ENCODE measurements around the gene FXYD2. TPM values are rescaled to one million over a fixed set of nuclear protein-coding genes. Genes with fewer than 3 reads are reported as not detected.
"Not testable (repeated sequence)": the region's sequence is repeated elsewhere in the genome, so short reads cannot be mapped to it uniquely, and the experiment has no call there.

The FXYD2 gene
- total RNA-seq: 0.62 TPM

DNA sequence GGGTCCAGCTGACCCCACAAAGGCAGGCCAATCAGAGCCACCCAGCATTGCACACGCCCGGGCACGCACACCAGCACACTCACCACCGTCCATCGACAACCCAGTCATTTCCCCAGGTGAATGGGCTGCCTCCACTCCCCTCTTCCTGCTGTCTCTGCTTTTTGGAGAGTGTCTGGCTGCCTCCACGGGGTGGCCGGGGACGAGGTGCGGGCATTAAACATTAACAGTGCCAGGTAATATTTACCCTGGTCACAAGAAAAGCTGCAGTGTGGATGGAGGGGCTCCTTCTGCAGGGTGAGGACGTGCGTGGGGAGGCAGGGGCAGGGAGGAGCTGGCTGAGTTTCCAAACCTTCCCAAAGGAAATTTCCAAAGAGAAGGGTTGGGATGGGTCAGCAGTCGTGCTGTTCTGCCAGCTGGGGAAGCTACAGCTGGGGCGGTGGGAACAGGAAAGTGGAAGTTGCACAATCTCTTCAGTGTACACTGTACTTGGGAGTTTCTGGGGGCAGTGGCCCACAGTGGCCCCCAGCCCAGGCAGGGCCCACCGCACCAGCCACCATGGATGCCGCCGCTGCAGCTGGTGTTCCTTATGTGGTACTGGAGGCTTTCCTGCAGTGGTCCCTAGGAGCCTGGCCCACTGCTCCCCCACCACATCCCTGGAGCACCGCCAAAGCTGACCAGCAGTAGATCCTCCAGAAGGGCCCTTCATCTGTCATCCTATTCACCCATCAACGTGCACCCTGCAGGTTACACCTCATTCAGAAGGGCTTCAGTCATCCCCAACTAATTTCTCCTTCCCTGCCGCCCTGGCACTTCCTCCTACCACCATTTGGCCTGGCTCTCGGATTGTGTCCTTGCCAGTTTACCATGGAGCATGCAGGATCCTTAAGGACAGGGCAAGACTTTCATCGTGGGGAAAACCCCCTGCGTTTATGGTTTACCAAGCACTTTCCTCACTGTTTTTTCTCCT, at the start of gene FXYD2:
Gene FXYD2, minus strand, starts transcription at position 174 of the 967 bp plus-strand sequence. Its CDS starts 66 bp downstream, at position 108.
- no peak for DNase-seq

DNA sequence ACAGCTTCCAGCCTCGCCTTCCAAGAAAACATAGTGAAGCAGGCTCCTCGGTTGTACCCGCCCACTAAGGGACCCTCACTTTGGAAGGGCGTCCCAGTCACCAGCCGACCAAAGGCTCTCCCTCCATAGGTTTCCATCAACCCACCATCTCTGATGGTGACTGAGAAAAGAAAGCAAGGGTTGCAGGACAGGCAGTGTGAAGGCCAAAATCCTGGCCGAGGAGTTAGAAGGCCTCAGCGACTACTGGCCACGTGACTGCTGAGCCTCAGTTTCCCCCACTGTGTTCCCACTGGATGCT, 49.2 kb upstream of the FXYD2 start:
- no peak for DNase-seq

DNA sequence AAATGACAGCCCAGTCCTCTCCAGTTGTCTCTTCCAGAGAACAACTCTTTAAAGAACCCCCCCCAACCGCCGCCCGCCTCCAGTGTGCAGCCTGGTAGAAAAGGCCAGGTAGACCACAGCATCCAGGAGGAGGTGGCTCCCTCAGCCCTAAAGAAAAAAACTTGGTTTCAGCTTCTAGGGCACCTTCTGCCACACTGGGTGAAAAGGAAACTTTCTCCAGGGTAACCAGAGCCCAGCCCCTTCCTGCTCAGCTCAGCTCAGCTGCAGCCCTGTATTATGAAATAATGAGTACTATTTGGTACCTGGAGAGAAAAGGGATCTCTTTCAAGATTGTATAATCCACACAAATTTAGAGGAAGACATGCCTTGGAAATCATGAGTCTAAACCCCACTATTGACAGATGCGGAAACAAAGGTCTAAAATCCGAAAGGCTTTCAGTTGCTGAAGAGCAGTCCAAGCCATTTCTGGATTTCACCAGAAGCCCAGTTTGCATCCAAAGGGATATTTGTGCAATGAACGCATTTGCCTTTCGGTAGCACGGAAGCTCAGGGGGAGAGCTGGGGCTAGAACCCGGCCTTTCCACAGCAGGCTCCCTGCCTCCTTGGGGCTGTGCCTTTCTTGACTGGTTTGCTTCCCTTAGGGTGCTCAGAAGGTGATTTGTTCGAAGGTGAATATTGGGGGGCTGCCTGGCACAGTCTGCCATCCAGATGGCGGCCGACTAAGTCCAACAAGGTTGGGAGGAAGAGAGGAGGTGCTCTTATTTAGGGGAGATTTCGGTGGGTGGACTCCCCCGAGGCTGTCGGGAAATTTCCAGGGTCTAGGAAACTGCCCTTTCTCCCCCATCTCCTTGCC, 48.7 kb upstream of the FXYD2 start:
- DNase-seq: no peak

DNA sequence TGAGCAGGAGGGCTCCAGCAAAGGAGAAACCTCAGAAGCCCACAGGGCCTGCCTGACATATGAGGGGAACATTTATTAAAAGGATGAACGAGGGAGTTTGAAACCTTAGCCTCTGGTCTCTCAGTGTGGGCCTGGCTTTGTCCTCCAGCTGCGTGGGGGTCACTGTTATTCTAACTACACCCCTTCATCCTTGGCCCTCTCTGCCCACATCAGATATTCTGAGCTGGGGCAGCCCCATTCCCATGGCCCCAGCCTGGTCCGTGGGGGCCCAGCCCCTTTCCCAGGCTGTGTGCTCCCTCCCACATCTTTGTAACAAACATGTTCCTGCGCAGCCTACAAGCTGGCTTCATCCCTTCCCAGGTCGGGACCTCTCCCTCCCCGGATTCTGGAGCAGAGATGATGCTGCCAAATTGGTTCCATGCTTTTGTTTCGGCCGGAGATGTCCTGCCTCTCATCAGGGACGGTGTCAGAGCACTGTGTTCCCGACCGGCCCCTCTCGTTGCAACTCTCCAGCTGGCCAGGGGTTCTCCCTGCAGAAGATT, 47.9 kb upstream of the FXYD2 start:
- DNase-seq: no peak

DNA sequence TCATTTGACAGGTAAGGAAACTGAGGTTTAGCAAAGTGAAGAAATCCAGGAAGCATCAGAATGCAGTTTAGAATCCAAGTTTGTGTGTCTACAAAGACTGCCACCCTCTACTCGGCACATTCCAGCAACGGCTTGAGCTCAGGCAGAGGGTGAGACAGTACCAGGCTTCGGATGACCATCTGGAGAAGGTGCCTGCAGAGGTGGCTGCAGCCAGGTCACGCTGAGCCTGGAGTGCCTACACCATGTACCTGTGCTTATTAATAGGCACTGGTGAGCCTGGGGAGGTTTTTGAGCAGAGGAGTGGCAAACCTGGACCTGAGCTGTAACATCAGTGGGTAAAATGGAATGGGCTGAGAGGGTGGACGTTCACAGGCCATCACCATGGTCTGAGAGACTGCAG, 47.2 kb upstream of the FXYD2 start:
- no peak for DNase-seq

DNA sequence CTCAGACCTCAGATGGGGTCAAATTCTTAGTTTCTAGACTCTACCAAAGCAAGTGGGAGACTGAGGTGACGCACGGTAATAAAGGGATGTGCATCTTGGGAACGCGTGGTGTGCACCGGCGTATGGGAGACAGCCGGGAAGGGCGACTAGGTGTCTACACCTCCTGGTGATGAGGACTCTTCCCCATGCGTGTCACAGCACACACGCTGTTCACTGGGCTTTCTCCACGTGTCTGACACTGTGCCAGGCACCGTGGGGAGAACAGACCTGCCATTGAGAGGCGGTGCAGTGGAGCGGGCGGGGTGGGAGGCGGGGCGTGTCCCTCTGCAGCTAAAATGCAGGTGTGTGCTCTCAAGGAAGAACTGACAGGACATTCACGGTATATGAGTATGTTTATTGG, 46.6 kb upstream of the FXYD2 start:
- no peak for DNase-seq

DNA sequence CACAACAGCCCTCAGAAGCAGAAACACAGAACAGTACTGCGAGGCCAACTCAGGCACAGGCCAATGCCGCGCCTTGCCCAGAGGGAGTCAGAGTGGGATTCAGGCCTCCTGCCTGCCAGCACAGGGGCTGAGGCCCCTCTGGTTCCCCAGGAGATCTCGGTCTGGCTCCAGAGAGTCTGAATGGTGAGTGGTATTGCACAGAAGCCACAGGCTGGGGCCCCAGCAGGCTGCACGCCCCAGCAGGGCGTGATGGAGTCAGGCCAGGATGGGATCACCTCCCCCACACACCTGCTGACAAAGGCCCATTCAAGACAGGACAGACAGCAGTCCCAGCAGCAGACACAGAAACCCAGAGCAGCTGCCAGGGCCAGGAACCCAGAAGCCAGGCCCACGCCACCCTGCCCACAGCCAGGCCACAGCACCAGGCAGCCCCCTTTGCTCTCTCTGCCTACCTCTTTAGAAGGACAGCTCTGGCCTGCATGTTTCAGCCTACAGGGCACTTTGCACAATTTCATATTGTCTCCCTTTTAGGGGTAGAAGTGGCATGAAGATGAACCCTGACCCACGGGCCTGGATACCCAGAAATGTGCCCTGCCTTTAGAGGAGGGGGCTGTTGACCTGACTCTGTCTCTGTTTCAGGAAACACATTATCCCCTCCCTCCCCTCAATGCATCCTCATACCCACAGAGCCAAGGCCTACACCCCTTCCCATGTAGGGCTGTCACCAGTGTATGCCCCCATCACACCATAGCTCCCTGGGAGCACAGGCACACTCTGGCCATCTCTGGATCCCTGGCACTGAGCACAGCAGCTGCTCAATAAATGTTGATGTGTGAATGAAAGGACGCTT, 45.8 kb upstream of the FXYD2 start:
- no peak for DNase-seq

DNA sequence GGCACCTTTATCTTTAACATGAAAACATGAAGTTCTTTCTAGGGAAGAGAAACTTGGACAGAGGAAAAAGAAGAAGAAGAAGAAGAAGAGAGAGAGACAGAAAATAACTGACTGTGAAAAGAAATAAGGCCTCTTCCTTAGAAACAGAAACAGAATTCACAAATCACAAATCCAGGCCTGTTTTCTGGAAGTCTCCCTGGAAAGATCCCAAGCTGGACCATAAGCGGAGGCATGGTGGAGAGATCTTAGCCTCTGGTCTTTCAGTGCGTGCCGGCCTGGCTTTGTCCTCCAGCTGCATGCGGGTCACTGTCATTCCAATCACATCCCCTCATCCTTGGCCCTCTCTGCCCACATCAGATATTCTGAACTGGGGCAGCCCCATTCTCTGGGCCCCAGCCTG, 45.1 kb upstream of the FXYD2 start:
- DNase-seq: no peak

DNA sequence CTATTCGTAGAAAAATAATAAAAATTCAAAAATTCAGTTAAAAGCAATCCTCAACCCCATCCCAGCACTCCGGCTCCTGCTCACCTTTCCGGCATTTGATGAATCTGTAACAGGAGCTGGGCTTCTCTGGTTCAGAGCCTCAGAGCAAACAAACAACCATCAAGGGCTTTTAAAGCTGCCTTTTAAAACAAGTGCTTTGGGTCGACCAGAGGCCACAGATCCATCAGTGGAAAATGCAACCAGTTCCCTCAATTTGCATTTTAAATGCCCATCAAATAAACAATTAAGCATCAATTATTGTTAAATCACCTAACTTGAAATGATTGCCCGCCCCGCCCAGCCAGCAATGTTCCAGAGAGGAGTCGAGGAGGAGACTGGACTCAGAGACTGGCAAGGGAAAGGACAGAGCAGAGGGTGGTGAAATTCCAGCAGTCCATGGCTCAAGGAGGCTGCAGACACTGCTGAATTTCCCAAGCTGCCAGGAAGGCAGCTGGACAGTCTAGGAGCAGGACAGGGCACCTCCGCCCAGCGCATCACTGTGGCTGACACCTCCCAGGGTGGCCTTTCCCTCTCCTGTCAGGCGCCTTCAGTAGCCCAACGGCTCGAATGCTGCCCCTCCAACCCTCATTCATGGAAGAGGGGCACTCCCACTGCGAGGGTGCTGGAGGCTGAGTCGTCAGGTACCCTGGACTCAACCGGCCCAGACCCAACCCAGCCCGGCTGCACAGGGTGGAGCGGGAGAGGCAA, 44.4 kb upstream of the FXYD2 start:
- no peak for DNase-seq

DNA sequence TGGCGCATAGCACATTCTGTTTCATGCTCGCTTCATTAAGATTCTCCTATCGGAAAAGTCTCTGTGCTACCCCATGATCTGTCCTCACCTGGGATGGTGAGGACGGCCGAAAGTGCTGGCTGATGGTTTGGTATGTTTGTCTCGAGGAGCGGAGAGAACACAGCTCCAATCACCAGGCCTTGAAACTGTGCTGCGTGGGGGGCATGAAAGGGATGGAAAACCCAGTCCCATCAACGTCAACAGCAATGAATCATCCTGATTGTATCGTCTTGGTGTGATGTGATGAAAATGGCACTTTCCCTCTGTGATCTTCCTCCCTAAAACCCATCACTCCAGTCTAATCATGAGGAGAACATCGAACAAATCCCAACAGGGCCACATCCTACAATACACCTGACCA, 43.5 kb upstream of the FXYD2 start:
- no peak for DNase-seq

DNA sequence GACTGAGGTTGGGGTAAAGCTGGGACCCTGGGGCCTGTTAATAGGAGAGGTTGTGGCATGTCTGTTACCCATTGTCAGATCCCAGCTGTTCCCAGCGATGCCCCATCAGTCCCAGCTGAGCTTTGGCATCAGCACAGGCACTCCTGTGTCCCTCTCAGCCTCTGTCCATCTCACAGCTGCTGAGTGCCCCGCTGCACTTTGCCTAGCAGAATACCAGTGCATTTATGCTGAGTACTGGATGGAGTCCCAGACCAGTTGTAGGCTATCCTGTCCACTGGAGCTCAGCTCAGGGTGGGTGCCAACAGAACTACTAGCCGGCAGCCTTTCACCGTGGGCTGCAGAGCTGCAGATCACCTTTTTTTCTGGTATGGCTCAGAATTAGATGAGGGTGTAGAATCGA, 42.0 kb upstream of the FXYD2 start:
- DNase-seq: peak; percentile 56

DNA sequence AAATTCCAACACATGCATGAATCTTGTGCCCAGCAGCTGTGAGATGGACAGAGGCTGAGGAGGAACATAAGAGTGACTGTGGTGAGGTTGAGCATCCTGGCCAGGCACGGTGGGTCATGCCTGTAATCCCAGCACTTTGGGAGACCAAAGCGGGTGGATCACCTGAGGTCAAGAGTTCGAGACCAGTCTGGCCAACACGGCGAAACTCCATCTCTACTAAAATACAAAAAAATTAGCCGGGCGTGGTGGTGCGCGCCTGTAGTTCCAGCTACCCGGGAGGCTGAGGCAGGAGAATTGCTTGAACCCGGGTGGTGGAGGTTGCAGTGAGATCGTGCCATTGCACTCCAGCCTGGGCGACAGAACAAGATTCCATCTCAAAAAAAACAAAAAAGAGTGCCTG, 41.0 kb upstream of the FXYD2 start:
- DNase-seq: not testable (repeated sequence)

DNA sequence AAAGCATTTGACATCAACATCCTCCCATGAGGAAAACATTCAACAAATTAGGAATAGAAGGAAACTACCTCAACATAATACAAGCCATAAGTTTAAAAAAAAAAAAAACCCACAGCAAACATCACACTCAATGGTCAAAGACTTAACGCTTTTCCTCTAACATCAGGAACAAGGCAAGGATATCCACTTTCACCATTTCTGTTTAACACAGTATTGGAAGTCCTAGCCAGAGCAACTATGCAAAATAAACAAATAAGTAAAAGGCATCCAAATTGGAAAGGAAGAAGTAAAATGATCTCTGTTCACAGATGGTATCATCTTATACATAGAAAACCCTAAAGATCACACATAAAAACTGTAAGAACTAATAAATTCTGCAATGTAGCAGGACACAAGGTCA, 38.8 kb upstream of the FXYD2 start:
- no peak for DNase-seq

DNA sequence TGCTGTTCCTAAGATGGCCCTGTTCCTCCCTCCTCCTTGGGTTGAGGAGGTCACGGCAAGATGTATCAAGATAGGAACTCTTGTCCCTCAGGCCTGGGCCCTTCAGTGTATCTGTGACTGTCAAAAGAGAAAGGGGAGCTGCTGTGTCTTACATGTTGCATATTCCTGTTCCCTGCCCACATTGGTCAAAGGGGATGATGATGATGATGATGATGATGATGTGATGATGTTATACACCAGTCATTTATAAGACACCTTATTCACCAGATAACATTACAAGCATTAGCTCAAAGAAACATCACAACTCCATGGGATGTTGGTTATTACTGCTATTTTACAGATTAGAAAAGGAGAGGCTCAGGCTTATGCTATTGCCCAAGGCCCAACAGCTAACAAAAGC, 38.2 kb upstream of the FXYD2 start:
- DNase-seq: no peak

DNA sequence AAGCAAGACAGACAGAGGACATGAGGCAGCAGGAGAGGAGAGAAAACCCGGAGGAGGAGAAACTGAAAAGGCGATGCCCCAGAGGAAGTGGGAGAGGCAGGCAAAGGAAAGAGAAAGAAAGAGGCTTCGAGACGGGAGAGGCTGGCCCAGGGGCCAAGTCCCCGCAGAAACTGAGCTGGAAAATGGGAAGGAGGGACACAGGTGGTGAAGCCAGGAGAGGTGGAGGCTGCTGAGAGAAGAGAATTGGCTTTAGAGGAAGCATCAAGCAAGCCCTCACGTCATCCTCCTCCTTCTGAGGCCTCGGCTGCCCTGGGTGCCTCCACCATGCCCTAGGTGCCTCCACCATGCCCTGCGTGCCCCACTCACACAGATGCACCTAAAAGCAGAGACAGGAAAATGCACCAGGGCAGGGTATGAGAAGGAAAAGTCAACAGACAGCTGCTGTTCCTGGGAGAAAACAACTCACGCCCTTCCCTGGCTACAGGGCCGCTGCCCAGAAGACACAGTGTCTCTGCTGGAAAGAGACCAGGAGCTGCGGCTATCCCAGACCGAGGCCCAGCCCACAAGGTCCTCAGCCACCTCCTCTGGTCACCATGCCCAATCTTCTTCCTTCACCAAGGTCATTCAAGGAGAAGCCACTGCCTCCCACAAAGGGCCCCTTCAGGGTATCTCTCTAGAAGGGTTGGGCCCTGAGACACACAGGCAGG, 37.6 kb upstream of the FXYD2 start:
- no peak for DNase-seq

DNA sequence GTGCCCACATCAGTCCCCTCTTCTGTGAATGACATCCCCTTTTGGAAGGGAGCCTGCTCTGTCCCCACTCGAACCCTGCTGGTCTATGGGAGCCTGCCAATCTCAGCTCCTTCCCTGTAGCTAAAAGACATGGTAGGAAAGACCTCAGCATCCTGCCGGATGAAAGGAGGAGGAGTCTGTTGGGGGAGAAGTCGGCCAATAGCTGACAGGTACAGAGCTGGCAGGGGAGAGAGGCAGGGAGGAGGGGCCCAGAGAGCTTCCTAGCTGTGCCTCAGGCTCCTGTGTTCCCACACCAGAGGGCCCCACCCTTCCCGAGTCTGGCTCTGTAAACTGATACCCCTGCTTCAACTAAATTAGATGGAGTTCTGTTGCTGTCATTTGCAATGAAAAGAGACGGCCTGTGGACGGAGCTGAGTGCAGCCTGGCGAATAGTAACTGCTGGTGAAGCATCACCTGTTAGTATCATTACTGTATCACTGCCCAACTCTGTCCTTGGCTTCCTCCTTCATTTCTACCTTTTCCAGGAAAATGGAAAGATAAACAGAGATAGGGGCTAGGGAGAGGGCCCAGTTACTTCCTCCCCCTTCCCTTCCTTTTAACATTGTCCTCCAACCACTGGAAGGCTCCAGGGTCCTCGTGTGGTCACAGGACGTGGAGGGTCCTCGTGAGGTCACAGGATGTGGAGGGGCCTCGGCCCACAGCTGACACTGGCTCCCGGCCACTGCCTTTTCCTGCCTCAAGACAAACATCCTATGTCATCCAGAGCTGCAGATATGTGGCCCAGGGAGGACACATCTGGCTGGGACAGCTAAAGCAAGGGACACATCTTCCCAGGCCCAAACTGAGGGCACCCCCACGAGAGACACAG, 36.8 kb upstream of the FXYD2 start:
- DNase-seq: no peak

DNA sequence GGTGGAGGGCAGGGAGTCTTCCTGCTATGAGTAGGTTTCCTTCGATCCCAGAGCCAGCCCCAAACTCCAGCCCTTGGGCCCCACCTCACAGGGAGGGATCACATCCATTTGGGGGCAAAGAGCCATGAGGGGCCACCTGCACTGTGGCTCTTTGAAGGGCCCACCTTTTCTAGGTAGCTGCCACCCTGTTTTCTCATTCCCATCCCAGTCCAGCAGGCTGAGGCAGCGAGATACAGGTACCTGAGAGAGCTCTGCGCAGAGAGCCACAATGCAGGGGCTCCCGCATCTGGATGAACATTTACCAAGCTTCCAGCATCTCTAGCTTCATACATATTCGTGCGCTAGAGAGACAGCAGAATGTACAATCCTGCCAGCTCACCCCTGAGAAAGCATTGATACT, 35.6 kb upstream of the FXYD2 start:
- DNase-seq: no peak

DNA sequence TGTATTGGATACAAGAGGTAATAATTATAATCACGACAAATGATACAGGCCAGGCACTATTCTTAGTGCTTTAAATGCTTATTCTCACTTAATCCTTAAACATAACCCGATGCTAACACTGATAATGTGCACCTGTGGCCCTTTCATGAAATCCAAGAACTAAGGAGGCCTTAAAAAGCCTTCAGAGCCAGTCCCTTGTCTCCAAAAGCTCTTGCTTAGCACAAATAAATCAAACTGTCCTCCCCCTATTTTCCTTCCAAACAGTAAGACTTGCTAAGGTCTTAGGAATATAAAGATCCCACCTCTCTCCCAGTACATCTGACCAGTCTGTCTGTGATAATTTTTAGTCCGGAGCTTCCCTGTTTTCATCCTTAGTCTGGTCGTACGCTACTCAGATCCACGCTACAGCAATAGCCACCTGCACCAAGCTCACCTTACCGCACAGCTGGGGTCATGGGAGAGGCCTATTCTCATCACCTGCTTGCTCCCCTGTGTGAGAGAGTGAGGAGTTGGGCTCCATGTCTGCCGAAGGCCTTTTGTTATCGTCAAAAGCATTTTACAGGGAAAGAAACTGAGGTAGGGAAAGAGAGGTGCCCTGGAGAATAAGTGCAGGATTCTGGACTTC, 35.1 kb upstream of the FXYD2 start:
- DNase-seq: no peak

DNA sequence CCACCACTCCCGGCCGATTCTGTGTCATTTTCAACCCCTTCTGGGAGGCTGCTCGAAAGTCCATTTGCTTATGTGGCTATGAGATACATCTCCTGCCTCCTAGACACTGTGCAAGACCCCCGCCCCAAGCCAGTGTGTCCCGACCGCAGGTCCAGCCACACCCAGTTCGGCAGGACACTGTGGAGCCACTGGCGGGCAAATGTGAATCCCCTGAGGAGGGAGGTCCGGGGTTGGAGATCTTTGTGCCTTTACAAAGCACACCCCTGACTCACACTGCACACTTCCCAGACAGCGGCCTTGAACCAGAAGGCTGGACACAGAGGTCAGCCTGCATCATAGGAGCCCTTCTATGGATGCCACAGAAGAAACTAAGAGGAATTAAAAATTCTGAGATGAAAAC, 34.5 kb upstream of the FXYD2 start:
- DNase-seq: no peak
